Parathyroid adenoma (tissue), 2 donors: ENCODE data around the gene PTPRT.

Source experiments
- H2AFZ ChIP-seq: fragments of 300-600 bp; sonication (generic); one replicate; pipeline ENCODE4 v1.7.0; 2017; ENCODE audit warnings: antibody characterized with exemption, mild to moderate bottlenecking
- H3K27ac ChIP-seq: fragments of 300-600 bp; sonication (generic); one replicate; pipeline ENCODE4 v1.7.0; 2017
- H3K27me3 ChIP-seq: fragments of 300-600 bp; sonication (generic); one replicate; pipeline ENCODE4 v1.7.0; 2017; ENCODE audit warnings: low read length; ENCODE audit not compliant: control insufficient read depth, insufficient read depth
- H3K36me3 ChIP-seq: fragments of 300-600 bp; sonication (generic); one replicate; pipeline ENCODE4 v1.7.0; 2017; ENCODE audit warnings: low read length; ENCODE audit not compliant: control insufficient read depth, insufficient read depth
- H3K4me1 ChIP-seq: fragments of 300-600 bp; sonication (generic); one replicate; pipeline ENCODE4 v1.7.0; 2017; ENCODE audit warnings: control low read depth
- H3K4me2 ChIP-seq: fragments of 300-600 bp; sonication (generic); one replicate; pipeline ENCODE4 v1.7.0; 2017; ENCODE audit warnings: low read length
- H3K4me3 ChIP-seq: fragments of 300-600 bp; sonication (generic); one replicate; pipeline ENCODE4 v1.7.0; 2017; ENCODE audit warnings: low read depth, low read length
- H3K79me2 ChIP-seq: fragments of 300-600 bp; sonication (generic); one replicate; pipeline ENCODE4 v1.7.0; 2017; ENCODE audit warnings: control low read depth
- H3K9ac ChIP-seq: fragments of 300-600 bp; sonication (generic); one replicate; pipeline ENCODE4 v1.7.0; 2017; ENCODE audit warnings: mild to moderate bottlenecking
- H3K9me3 ChIP-seq: fragments of 300-600 bp; sonication (generic); one replicate; pipeline ENCODE4 v1.7.0; 2017; ENCODE audit warnings: low read length; ENCODE audit not compliant: control insufficient read depth
- TF ChIP-seq, protein P1 (sequence below): fragments of 300-600 bp; sonication (generic); IDR thresholded peaks from one replicate; pipeline ENCODE4 v1.7.0; 2017; ENCODE audit warnings: antibody characterized with exemption, mild to moderate bottlenecking
- donor health status: primary hyperparathyroidism.

The PTPRT gene

DNA sequence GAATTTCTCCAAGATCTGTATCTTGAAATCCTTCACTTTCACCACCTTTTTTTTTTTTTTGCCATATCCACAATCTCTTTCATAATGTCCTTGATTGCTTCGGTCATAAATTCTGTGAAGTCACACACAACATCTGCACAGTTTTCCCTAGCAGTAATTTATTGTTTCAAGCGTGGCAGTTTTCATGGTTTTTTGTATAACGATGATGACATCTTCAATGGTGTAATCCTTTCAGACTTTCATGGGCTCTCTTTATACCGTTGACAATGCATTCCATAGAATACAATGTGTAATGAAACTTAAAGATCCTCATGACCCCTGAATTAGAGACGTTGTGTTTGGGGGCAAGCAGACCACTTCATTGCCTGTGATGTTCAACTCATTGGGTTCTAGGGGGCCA, 693.1 kb downstream of the PTPRT start:
- TF ChIP-seq, protein P1, sequence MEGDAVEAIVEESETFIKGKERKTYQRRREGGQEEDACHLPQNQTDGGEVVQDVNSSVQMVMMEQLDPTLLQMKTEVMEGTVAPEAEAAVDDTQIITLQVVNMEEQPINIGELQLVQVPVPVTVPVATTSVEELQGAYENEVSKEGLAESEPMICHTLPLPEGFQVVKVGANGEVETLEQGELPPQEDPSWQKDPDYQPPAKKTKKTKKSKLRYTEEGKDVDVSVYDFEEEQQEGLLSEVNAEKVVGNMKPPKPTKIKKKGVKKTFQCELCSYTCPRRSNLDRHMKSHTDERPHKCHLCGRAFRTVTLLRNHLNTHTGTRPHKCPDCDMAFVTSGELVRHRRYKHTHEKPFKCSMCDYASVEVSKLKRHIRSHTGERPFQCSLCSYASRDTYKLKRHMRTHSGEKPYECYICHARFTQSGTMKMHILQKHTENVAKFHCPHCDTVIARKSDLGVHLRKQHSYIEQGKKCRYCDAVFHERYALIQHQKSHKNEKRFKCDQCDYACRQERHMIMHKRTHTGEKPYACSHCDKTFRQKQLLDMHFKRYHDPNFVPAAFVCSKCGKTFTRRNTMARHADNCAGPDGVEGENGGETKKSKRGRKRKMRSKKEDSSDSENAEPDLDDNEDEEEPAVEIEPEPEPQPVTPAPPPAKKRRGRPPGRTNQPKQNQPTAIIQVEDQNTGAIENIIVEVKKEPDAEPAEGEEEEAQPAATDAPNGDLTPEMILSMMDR: no peak
- peaks cover 7% of the 10 kb centered on the region for H3K4me1 ChIP-seq

DNA sequence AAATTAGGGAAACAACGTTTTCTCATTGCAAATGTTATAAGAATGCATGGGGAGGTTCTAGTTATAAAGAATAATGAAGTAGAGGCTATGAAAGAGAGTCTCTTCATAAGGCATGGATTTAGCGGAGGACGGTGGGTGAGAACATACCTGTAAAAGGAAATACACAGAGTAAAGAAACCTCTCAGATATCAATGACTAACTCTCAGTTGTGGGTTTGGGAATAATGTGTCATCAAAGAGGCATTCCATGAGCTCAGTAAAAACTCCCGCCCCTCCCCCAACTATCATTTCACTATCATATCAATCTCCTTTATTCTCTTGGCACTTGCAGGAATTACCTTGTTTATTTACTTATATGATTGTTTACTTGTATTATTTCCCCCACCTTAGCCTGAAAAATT, 695.4 kb downstream of the PTPRT start:
- H3K4me1 ChIP-seq: peaks cover 7% of the 10 kb centered on the region
- H3K79me2 ChIP-seq: no peaks in the 10 kb centered on the region
- no peak overlapping the region for H3K27ac ChIP-seq
- no peaks in the 10 kb centered on the region for H3K9me3 ChIP-seq
- TF ChIP-seq, protein P1: no peak
- no peak overlapping the region for H3K4me3 ChIP-seq
- H3K4me2 ChIP-seq: no peak overlapping the region
- no peak overlapping the region for H2AFZ ChIP-seq
- H3K27me3 ChIP-seq: no peaks in the 10 kb centered on the region
- no peaks in the 10 kb centered on the region for H3K36me3 ChIP-seq
- H3K9ac ChIP-seq: no peak overlapping the region

More for the DNA sequence above, 693.1 kb downstream of the PTPRT start:
- no peak overlapping the region for H2AFZ ChIP-seq
- H3K4me3 ChIP-seq: no peak overlapping the region
- H3K9ac ChIP-seq: no peak overlapping the region
- no peaks in the 10 kb centered on the region for H3K9me3 ChIP-seq
- no peaks in the 10 kb centered on the region for H3K79me2 ChIP-seq
- H3K27ac ChIP-seq: no peak overlapping the region
- H3K36me3 ChIP-seq: no peaks in the 10 kb centered on the region
- H3K4me2 ChIP-seq: no peak overlapping the region
- H3K27me3 ChIP-seq: no peaks in the 10 kb centered on the region

DNA sequence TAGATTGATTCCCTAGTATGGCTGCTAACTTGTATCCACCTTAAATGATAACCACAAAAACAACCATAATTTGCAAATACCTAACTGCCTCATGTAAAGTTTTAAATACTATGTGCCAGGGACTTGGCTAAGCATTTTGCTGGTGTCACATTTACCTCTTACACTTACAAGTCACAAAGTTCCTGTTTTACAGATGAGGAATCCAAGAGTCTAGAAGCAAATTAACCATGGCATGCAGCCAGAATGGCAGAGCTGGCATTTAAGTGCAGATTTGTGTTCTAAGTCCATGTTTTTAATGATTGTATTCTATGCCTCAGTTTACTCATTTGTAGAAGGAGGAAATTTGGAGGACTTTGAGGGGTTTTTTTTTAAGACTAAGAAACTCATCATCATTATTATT, 696.7 kb downstream of the PTPRT start:
- Histone ChIP-seq H3K4me2 (no peak overlapping the region), H3K9me3 (no peaks in the 10 kb centered on the region), H3K27ac (no peak overlapping the region), H3K36me3 (no peaks in the 10 kb centered on the region), H3K27me3 (no peaks in the 10 kb centered on the region), H3K9ac (no peak overlapping the region), H3K79me2 (no peaks in the 10 kb centered on the region), H3K4me1 (peaks cover 4% of the 10 kb centered on the region), H2AFZ (no peak overlapping the region), H3K4me3 (no peak overlapping the region)
- TF ChIP-seq, protein P1: no peak

DNA sequence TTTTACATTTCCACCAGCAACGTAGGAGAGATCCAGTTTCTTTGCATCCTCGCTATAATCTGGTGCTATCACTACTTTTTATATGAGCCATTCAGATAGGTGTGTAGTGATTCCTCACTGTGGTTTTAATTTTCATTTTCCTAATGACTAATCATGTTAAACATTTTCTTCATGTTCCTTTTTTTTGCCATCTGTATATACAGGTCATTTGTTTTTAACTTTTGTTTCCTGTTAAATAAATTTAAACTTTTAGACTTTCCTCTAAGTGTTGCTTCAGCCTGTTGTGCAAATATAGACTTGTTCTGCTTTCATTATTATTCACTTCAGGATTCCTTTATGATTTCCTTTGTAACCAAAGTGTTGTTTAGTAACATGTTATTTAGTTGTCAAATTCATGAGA, 697.4 kb downstream of the PTPRT start:
- TF ChIP-seq, protein P1: no peak
- H3K9ac ChIP-seq: no peak overlapping the region

DNA sequence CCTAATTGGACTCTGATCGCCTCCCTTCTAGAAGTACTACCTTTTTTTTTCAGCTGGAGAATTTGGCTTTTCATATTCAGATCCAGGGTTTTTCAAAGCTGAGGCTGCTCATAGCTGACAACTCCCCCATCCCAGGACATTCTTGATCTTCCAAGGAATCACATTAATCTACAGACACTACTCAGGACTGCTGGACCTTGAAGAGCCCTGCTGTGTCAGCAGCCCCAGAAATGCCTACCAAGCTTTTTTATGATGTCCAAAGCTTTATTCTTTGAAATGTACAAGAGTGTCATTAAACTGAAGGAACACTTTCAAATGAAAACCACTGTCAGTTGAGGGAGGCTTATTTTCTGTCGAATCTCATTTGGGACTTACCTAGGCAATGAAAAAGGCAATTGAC, 704.1 kb downstream of the PTPRT start:
- peak overlapping the region; percentile 85 for H3K27ac ChIP-seq
- peak overlapping the region; percentile 33 for H3K4me2 ChIP-seq

More for the DNA sequence above, 697.4 kb downstream of the PTPRT start:
- Histone ChIP-seq H3K4me2 (no peak overlapping the region), H3K27ac (no peak overlapping the region), H3K4me1 (peaks cover 8% of the 10 kb centered on the region), H3K79me2 (no peaks in the 10 kb centered on the region), H3K4me3 (no peak overlapping the region), H3K36me3 (no peaks in the 10 kb centered on the region), H3K9me3 (no peaks in the 10 kb centered on the region), H3K27me3 (no peaks in the 10 kb centered on the region), H2AFZ (no peak overlapping the region)

More for the DNA sequence above, 704.1 kb downstream of the PTPRT start:
- peaks cover 2% of the 10 kb centered on the region for H3K79me2 ChIP-seq
- TF ChIP-seq, protein P1: no peak
- no peak overlapping the region for H3K9ac ChIP-seq
- no peaks in the 10 kb centered on the region for H3K36me3 ChIP-seq
- peaks cover 39% of the 10 kb centered on the region for H3K4me1 ChIP-seq
- H2AFZ ChIP-seq: peak overlapping the region; percentile 54
- no peaks in the 10 kb centered on the region for H3K9me3 ChIP-seq
- H3K27me3 ChIP-seq: no peaks in the 10 kb centered on the region
- H3K4me3 ChIP-seq: peak overlapping the region; percentile 8
